ENCODE measurements around the gene LILRB2.
"Not testable (repeated sequence)": the region's sequence is repeated elsewhere in the genome, so short reads cannot be mapped to it uniquely, and the experiment has no call there.

The LILRB2 gene

GRCh38 chr19:54302257-54302656, 21.3 kb upstream of the LILRB2 start:
- DNase-seq, result no peak

- no peak for DNase-seq
These were observed 18.6 kb upstream of the LILRB2 start for GRCh38 chr19:54299515-54299914.

GRCh38 chr19:54299126-54299498, 18.2 kb upstream of the LILRB2 start:
- no peak for DNase-seq

- no peak for DNase-seq
These were observed 17.6 kb upstream of the LILRB2 start for GRCh38 chr19:54298357-54299125.

GRCh38 chr19:54297759-54298305, 16.9 kb upstream of the LILRB2 start:
- no peak for DNase-seq

- DNase-seq, result no peak
These were observed 13.6 kb upstream of the LILRB2 start for GRCh38 chr19:54294539-54294938.

GRCh38 chr19:54289160-54289559, 8.2 kb upstream of the LILRB2 start:
- DNase-seq, result not testable (repeated sequence)

GRCh38 chr19:54287456-54287855, 6.5 kb upstream of the LILRB2 start:
- no peak for DNase-seq

GRCh38 chr19:54286283-54286682, 5.4 kb upstream of the LILRB2 start:
- not testable (repeated sequence) for DNase-seq

GRCh38 chr19:54285427-54286056, 4.6 kb upstream of the LILRB2 start:
- not testable (repeated sequence) for DNase-seq

GRCh38 chr19:54282686-54283470, 2.0 kb upstream of the LILRB2 start:
- no peak for DNase-seq

GRCh38 chr19:54281729-54282075, 792 bp upstream of the LILRB2 start:
- not testable (repeated sequence) for DNase-seq

- not testable (repeated sequence) for DNase-seq
These were observed 469 bp downstream of the LILRB2 start for GRCh38 chr19:54280441-54280840.

GRCh38 chr19:54280025-54280424, 885 bp downstream of the LILRB2 start:
- not testable (repeated sequence) for DNase-seq

GRCh38 chr19:54279406-54279962, 1.4 kb downstream of the LILRB2 start:
- DNase-seq, result no peak

- not testable (repeated sequence) for DNase-seq
These were observed 2.2 kb downstream of the LILRB2 start for GRCh38 chr19:54278571-54279195.

- DNase-seq, result not testable (repeated sequence)
These were observed 2.9 kb downstream of the LILRB2 start for GRCh38 chr19:54278056-54278455.

- DNase-seq, result not testable (repeated sequence)
These were observed 3.7 kb downstream of the LILRB2 start for GRCh38 chr19:54277111-54277615.

- DNase-seq, result no peak
These were observed 5.0 kb downstream of the LILRB2 start for GRCh38 chr19:54275951-54276350.

- DNase-seq, result not testable (repeated sequence)
These were observed 6.4 kb downstream of the LILRB2 start for GRCh38 chr19:54274516-54274915.

- no peak for DNase-seq
These were observed 7.1 kb downstream of the LILRB2 start for GRCh38 chr19:54273821-54274220.

GRCh38 chr19:54272181-54272580, 8.7 kb downstream of the LILRB2 start:
- DNase-seq, result not testable (repeated sequence)

Data from activated gamma-delta T cell (primary cell).